ENCODE results near the gene CLEC4D.
A peak's percentile ranks its signal among the peaks of the same experiment; 100 is the strongest.
"Not testable (repeated sequence)": the region's sequence is repeated elsewhere in the genome, so short reads cannot be mapped to it uniquely, and the experiment has no call there.

The CLEC4D gene

GRCh38 chr12:8537820-8538219 lies 24.5 kb downstream of the CLEC4D start:
- not testable (repeated sequence) for DNase-seq

- not testable (repeated sequence) for DNase-seq
Measured at GRCh38 chr12:8540831-8541230, 27.5 kb downstream of the CLEC4D start, which contains the start of gene CLEC4E. TSS of gene CLEC4E (minus strand) at chr12:8540905. CDS start at chr12:8540797, 108 bp downstream.

- DNase-seq, result no peak
Measured at GRCh38 chr12:8541562-8541961, 28.3 kb downstream of the CLEC4D start.

GRCh38 chr12:8544295-8544694 lies 31.0 kb downstream of the CLEC4D start:
- peak; percentile 72 for DNase-seq

GRCh38 chr12:8546591-8546990 lies 33.3 kb downstream of the CLEC4D start:
- DNase-seq, result no peak

GRCh38 chr12:8547645-8548044 lies 34.3 kb downstream of the CLEC4D start:
- DNase-seq, result no peak

- DNase-seq, result no peak
Measured at GRCh38 chr12:8548192-8548591, 34.9 kb downstream of the CLEC4D start.

- DNase-seq, result no peak
Measured at GRCh38 chr12:8549381-8549780, 36.1 kb downstream of the CLEC4D start.

- DNase-seq, result no peak
Measured at GRCh38 chr12:8553088-8553627, 39.9 kb downstream of the CLEC4D start.

GRCh38 chr12:8554451-8555195 lies 41.3 kb downstream of the CLEC4D start:
- no peak for DNase-seq

- no peak for DNase-seq
Measured at GRCh38 chr12:8556531-8557097, 43.3 kb downstream of the CLEC4D start.

GRCh38 chr12:8559676-8560075 lies 46.4 kb downstream of the CLEC4D start:
- no peak for DNase-seq

GRCh38 chr12:8561011-8561410 lies 47.7 kb downstream of the CLEC4D start:
- DNase-seq, result no peak

GRCh38 chr12:8562310-8562709 lies 49.0 kb downstream of the CLEC4D start:
- DNase-seq, result no peak

GRCh38 chr12:8563356-8563755 lies 50.1 kb downstream of the CLEC4D start:
- no peak for DNase-seq

- DNase-seq, result no peak
Measured at GRCh38 chr12:8564656-8565055, 51.4 kb downstream of the CLEC4D start.

- not testable (repeated sequence) for DNase-seq
Measured at GRCh38 chr12:8566052-8566451, 52.7 kb downstream of the CLEC4D start.

GRCh38 chr12:8566525-8566924 lies 53.2 kb downstream of the CLEC4D start:
- DNase-seq, result no peak

All from activated CD4-positive, alpha-beta T cell treated with anti-CD3 and anti-CD28 coated beads, Interleukin-2, amount 50 U/mL, for 16 hours (primary cell).